Stimulated activated naive CD8-positive, alpha-beta T cell treated with anti-CD3 and anti-CD28 coated beads, Interleukin-15, Interleukin-2, amounts not matched to agents 100 ng/mL and 50 ng/mL, for 24 hours (primary cell): ENCODE data around the gene UBE2H.

Experiments
- H3K27ac Mint-ChIP-seq: one replicate; pipeline ENCODE4 v1.8.0; 2021; ENCODE audit warnings: mild to moderate bottlenecking, mixed read lengths
- H3K27me3 Mint-ChIP-seq: one replicate; pipeline ENCODE4 v1.8.0; 2021; ENCODE audit warnings: mixed read lengths
- H3K36me3 Mint-ChIP-seq: one replicate; pipeline ENCODE4 v1.8.0; 2021; ENCODE audit warnings: low read depth, mixed read lengths
- H3K4me1 Mint-ChIP-seq: one replicate; pipeline ENCODE4 v1.8.0; 2021; ENCODE audit warnings: low read depth, mixed read lengths
- H3K4me3 Mint-ChIP-seq: one replicate; pipeline ENCODE4 v1.8.0; 2021; ENCODE audit warnings: mild to moderate bottlenecking, mixed read lengths
- H3K9me3 Mint-ChIP-seq: one replicate; pipeline ENCODE4 v1.8.0; 2021; ENCODE audit warnings: mixed read lengths

Gene UBE2H

GRCh38 chr7:129939881-129940280, 12.9 kb downstream of the UBE2H start:
- Mint-ChIP-seq H3K27ac (no peak overlapping the region), H3K36me3 (peaks cover 7% of the 10 kb centered on the region), H3K27me3 (no peaks in the 10 kb centered on the region), H3K9me3 (peaks cover 3% of the 10 kb centered on the region), H3K4me3 (no peak overlapping the region), H3K4me1 (peaks cover 10% of the 10 kb centered on the region)

- no peaks in the 10 kb centered on the region for H3K9me3 Mint-ChIP-seq
- no peaks in the 10 kb centered on the region for H3K27me3 Mint-ChIP-seq
- no peak overlapping the region for H3K4me3 Mint-ChIP-seq
- no peak overlapping the region for H3K27ac Mint-ChIP-seq
- peaks cover 10% of the 10 kb centered on the region for H3K4me1 Mint-ChIP-seq
- H3K36me3 Mint-ChIP-seq, result no peaks in the 10 kb centered on the region
These were observed 19.1 kb downstream of the UBE2H start for GRCh38 chr7:129933627-129934026.

GRCh38 chr7:129926618-129927017, 26.1 kb downstream of the UBE2H start:
- Mint-ChIP-seq H3K27ac (no peak overlapping the region), H3K36me3 (peaks cover 4% of the 10 kb centered on the region), H3K4me3 (no peak overlapping the region), H3K4me1 (peaks cover 30% of the 10 kb centered on the region), H3K27me3 (no peaks in the 10 kb centered on the region), H3K9me3 (no peaks in the 10 kb centered on the region)

- Mint-ChIP-seq H3K27me3 (no peaks in the 10 kb centered on the region), H3K36me3 (peaks cover 5% of the 10 kb centered on the region), H3K27ac (no peak overlapping the region), H3K9me3 (no peaks in the 10 kb centered on the region), H3K4me3 (no peak overlapping the region), H3K4me1 (peaks cover 30% of the 10 kb centered on the region)
These were observed 27.3 kb downstream of the UBE2H start for GRCh38 chr7:129925416-129926002.

GRCh38 chr7:129924602-129925001, 28.2 kb downstream of the UBE2H start:
- Mint-ChIP-seq H3K4me1 (peaks cover 31% of the 10 kb centered on the region), H3K27me3 (no peaks in the 10 kb centered on the region), H3K9me3 (no peaks in the 10 kb centered on the region), H3K4me3 (no peak overlapping the region), H3K36me3 (peaks cover 9% of the 10 kb centered on the region), H3K27ac (no peak overlapping the region)

GRCh38 chr7:129923709-129924108, 29.1 kb downstream of the UBE2H start:
- Mint-ChIP-seq H3K4me1 (peaks cover 37% of the 10 kb centered on the region), H3K27ac (peak overlapping the region; percentile 71), H3K27me3 (no peaks in the 10 kb centered on the region), H3K36me3 (peaks cover 13% of the 10 kb centered on the region), H3K4me3 (peak overlapping the region; percentile 4), H3K9me3 (no peaks in the 10 kb centered on the region)

- no peaks in the 10 kb centered on the region for H3K9me3 Mint-ChIP-seq
- no peak overlapping the region for H3K4me3 Mint-ChIP-seq
- H3K4me1 Mint-ChIP-seq, result peaks cover 56% of the 10 kb centered on the region
- no peaks in the 10 kb centered on the region for H3K27me3 Mint-ChIP-seq
- peaks cover 13% of the 10 kb centered on the region for H3K36me3 Mint-ChIP-seq
- H3K27ac Mint-ChIP-seq, result no peak overlapping the region
These were observed 33.3 kb downstream of the UBE2H start for GRCh38 chr7:129919492-129919891.

GRCh38 chr7:129918922-129919321, 33.8 kb downstream of the UBE2H start:
- no peaks in the 10 kb centered on the region for H3K9me3 Mint-ChIP-seq
- H3K4me1 Mint-ChIP-seq, result peaks cover 55% of the 10 kb centered on the region
- H3K27ac Mint-ChIP-seq, result no peak overlapping the region
- peaks cover 13% of the 10 kb centered on the region for H3K36me3 Mint-ChIP-seq
- no peak overlapping the region for H3K4me3 Mint-ChIP-seq
- H3K27me3 Mint-ChIP-seq, result no peaks in the 10 kb centered on the region

- Mint-ChIP-seq H3K9me3 (no peaks in the 10 kb centered on the region), H3K36me3 (peaks cover 9% of the 10 kb centered on the region), H3K4me3 (no peak overlapping the region), H3K27ac (no peak overlapping the region), H3K4me1 (peaks cover 53% of the 10 kb centered on the region), H3K27me3 (no peaks in the 10 kb centered on the region)
These were observed 34.8 kb downstream of the UBE2H start for GRCh38 chr7:129917934-129918333.

GRCh38 chr7:129914536-129915272, 38.1 kb downstream of the UBE2H start:
- Mint-ChIP-seq H3K4me1 (peaks cover 54% of the 10 kb centered on the region), H3K27ac (peak overlapping the region; percentile 28), H3K27me3 (no peaks in the 10 kb centered on the region), H3K9me3 (no peaks in the 10 kb centered on the region), H3K4me3 (no peak overlapping the region), H3K36me3 (peaks cover 6% of the 10 kb centered on the region)

- peaks cover 4% of the 10 kb centered on the region for H3K36me3 Mint-ChIP-seq
- no peaks in the 10 kb centered on the region for H3K9me3 Mint-ChIP-seq
- no peak overlapping the region for H3K27ac Mint-ChIP-seq
- no peak overlapping the region for H3K4me3 Mint-ChIP-seq
- H3K4me1 Mint-ChIP-seq, result peaks cover 57% of the 10 kb centered on the region
- no peaks in the 10 kb centered on the region for H3K27me3 Mint-ChIP-seq
These were observed 39.3 kb downstream of the UBE2H start for GRCh38 chr7:129913428-129913827.

- Mint-ChIP-seq H3K4me1 (peaks cover 62% of the 10 kb centered on the region), H3K4me3 (no peak overlapping the region), H3K36me3 (peaks cover 4% of the 10 kb centered on the region), H3K27ac (no peak overlapping the region), H3K27me3 (no peaks in the 10 kb centered on the region), H3K9me3 (no peaks in the 10 kb centered on the region)
These were observed 41.0 kb downstream of the UBE2H start for GRCh38 chr7:129911790-129912189.

- H3K9me3 Mint-ChIP-seq, result peaks cover 8% of the 10 kb centered on the region
- H3K27me3 Mint-ChIP-seq, result no peaks in the 10 kb centered on the region
- H3K4me3 Mint-ChIP-seq, result no peak overlapping the region
- peak overlapping the region; percentile 10 for H3K27ac Mint-ChIP-seq
- peaks cover 15% of the 10 kb centered on the region for H3K36me3 Mint-ChIP-seq
- peaks cover 62% of the 10 kb centered on the region for H3K4me1 Mint-ChIP-seq
These were observed 43.1 kb downstream of the UBE2H start for GRCh38 chr7:129909669-129910068.

- no peaks in the 10 kb centered on the region for H3K27me3 Mint-ChIP-seq
- H3K36me3 Mint-ChIP-seq, result peaks cover 19% of the 10 kb centered on the region
- H3K27ac Mint-ChIP-seq, result no peak overlapping the region
- no peak overlapping the region for H3K4me3 Mint-ChIP-seq
- H3K4me1 Mint-ChIP-seq, result peaks cover 60% of the 10 kb centered on the region
- peaks cover 8% of the 10 kb centered on the region for H3K9me3 Mint-ChIP-seq
These were observed 44.6 kb downstream of the UBE2H start for GRCh38 chr7:129908181-129908580.

- no peaks in the 10 kb centered on the region for H3K27me3 Mint-ChIP-seq
- H3K4me1 Mint-ChIP-seq, result peaks cover 66% of the 10 kb centered on the region
- peaks cover 8% of the 10 kb centered on the region for H3K9me3 Mint-ChIP-seq
- H3K36me3 Mint-ChIP-seq, result peaks cover 19% of the 10 kb centered on the region
- no peak overlapping the region for H3K4me3 Mint-ChIP-seq
- H3K27ac Mint-ChIP-seq, result peak overlapping the region; percentile 49
These were observed 45.5 kb downstream of the UBE2H start for GRCh38 chr7:129907122-129907736.
